MV-4-11 (cell line): ENCODE data around the gene C2CD4C.
"Not testable (repeated sequence)": the region's sequence is repeated elsewhere in the genome, so short reads cannot be mapped to it uniquely, and the experiment has no call there.

ENCODE experiments used
- DNase-seq: peaks from one replicate; lab custom pipeline; 2025; lab: John Stamatoyannopoulos, UW

Gene C2CD4C

DNA sequence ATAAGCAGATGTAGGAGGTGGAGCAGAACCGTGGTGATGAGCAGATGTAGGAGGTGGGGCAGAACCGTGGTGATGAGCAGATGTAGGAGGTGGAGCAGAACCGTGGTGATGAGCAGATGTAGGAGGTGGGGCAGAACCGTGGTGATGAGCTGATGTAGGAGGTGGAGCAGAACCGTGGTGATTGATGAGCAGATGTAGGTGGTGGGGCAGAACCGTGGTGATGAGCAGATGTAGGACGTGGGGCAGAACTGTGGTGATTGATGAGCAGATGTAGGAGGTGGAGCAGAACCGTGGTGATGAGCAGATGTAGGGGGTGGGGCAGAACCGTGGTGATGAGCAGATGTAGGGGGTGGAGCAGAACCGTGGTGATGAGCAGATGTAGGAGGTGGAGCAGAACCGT, 27.0 kb downstream of the C2CD4C start:
- DNase-seq: not testable (repeated sequence)

DNA sequence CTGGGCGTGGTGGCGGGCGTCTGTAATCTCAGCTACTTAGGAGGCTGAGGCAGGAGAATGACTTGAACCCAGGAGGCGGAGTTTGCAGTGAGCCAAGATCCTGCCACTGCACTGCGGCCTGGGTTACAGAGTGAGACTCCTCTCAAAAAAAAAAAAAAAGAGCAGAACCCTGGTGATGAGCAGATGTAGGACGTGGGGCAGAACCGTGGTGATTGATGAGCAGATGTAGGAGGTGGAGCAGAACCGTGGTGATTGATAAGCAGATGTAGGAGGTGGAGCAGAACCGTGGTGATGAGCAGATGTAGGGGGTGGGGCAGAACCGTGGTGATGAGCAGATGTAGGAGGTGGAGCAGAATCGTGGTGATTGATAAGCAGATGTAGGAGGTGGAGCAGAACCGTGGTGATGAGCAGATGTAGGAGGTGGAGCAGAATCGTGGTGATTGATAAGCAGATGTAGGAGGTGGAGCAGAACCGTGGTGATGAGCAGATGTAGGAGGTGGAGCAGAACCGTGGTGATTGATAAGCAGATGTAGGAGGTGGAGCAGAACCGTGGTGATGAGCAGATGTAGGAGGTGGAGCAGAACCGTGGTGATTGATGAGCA, 28.2 kb downstream of the C2CD4C start:
- not testable (repeated sequence) for DNase-seq

DNA sequence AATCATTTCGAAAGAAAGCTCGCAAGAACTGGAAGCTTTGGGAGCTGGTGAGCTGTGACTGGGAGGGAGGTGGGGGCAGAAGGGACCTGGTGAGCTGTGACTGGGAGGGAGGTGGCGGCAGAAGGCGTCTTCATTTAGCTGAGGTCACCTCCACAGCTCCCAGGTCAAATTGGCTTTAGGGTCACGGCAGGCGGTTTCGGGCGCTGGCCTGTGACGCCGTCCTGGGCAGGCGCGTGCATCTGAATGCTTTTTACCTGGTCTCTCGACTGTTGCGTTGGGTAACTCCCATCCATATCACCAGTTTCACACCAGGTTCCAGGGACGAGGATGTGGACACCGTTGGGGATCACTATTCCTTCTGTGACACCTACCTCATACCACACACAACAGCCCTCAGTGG, 29.2 kb downstream of the C2CD4C start:
- DNase-seq: no peak

DNA sequence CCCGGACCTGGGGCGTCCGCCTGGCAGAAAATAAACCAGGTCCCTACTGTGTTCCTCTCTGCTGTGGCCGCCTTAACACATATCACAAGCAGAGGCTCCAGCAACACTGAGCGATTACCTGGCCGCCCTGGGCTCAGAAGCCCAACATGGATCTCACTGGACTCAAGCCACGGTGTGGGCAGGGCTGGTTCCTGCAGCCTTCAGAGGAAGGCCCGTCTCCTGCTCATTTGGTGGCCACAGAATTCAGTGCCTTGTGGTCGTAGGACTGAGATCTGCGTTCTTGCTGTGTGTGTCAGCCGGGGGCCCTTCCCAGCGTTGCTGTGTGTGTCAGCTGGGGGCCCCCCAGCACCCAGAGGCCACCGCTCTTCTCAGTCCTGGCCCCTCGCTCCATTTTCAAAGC, 30.2 kb downstream of the C2CD4C start:
- DNase-seq: no peak

DNA sequence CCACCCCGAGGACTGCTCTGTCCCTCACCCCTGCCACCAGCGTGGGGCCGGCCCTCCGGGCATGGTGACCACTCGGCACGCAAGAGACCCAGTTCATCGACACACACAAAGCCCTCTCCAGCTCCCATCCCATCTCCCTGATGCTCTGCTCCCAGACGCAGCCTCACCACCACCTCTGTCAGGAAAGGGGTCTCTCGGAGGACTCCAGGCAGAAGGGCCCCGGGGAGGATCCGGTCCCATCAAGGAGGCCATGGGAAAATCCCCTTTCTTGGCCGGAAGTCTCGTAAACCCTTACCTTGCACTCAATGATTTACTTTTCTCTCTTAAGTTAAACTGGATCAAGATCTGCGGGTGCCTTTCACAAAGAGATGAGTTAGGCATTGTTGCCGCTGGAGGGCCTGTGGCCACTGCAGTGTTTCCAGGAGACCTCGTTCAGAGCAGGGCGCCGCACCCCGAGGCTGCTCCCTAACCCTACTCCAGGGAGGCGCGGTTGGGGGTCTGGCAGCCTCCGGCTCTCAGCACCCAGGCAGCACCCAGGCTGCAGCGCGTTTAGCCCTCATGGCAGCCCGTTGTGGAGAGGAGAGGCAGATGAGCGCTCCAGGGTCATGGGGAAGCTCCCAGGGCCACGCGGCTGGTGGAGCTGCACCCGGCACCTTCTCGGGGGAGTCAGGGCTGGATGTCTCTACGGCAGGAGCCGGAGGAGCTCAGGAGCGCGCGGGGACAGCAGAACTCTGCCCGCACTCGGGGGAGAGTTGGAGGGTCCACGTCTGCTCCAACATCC, 31.0 kb downstream of the C2CD4C start:
- no peak for DNase-seq

DNA sequence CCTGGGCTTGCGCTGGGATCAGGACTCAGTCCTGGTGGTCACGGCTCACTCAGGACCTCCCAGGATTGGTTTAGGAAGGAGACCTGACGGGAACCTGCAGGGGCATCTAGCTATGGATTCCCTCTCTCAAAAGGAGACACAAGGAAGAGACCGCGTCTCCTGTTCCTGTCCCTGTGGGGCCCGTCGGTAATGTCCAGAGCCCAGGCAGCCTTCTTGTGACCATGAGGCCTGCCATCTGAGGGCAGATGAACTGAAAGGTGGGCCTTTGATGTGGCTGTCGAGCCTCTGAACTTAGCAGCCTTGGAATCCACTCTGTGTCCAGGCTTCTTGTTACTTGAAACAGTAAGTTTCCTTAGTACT, 32.9 kb downstream of the C2CD4C start:
- no peak for DNase-seq

DNA sequence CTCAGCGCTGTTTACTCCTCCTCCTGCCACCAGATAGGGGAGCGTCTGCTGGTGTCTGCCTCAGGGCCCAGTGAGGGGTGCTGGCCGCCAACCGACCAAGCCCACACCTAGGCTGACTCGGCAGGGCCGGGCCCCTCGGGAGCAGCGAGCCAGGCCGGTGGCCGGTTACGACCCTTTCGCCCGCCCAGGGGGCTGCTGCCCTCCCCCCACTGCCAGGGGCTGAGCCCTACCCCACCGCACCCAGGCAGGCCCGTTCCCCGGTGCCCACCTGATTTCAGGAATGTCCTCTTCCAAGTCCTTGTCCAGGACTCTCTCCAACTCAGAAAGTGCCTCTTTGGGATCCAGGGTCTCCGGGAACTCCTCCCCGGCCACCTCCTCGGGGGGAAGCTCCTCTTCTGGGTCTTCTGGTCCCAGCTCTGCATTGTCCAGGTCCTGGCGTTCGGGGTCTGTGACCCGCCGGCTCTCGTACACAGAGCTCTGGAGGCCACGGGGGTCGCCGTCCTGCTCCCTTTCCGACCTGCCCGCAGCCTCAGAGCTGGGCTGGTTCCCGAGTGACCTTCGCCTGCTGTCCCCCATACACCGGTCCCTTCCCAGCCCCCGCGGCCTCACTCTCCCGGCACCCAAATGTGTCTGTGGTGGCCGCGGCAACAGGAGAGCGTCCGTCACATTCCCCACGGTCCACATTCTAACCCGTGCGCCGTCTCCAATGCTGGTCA, 33.4 kb downstream of the C2CD4C start:
- DNase-seq: no peak

DNA sequence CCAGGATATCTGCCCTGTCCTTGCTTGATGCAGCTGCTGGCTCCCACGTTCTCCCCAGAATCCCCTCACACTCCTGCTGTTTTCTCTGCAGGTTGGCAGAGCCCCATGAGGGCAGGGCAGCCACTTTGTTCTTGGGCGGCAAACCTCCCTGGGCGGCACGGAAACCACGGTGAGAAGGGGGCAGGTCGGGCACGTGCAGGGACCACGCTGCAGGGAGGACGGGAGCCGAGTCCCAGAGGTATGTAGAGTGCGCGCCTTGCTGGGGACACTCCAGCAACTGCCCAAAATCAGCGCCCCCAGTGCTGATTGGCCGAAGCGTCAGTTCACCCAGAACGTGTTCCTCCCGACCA, 34.1 kb downstream of the C2CD4C start:
- no peak for DNase-seq

DNA sequence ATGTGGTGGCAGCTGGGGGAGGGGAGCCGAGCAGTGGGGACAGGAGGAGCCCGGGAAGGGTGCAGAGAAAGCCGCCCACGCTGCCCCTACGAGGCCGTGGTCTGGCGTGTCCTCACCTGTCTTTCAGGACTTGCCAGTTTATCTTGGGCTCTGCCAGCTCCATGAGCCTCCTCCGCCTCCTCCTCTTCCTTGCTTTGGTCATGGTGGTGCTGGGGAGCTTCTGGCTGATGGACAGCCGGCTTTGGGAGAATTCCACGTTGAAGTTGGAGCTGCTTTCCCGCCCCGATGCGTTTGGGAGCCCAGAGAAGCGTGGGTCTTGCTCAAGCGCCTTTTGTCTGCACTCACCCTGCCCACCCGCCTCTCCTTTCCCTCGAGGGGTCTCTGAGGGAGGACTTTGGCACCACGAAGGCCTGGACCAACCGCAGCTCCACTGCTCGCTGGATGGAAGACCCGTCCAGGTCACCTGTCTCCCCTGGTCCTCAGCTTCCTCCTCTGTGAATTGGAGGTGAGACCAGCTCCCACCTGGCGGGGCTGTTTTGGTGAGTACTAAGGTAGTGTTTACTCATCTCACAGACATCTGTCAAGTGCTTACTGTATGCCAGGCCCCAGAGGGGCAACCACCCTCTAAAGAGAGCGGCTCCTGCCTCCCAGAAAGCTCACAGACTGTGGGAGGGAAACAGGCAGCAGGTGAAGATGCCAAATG, 34.6 kb downstream of the C2CD4C start:
- no peak for DNase-seq

DNA sequence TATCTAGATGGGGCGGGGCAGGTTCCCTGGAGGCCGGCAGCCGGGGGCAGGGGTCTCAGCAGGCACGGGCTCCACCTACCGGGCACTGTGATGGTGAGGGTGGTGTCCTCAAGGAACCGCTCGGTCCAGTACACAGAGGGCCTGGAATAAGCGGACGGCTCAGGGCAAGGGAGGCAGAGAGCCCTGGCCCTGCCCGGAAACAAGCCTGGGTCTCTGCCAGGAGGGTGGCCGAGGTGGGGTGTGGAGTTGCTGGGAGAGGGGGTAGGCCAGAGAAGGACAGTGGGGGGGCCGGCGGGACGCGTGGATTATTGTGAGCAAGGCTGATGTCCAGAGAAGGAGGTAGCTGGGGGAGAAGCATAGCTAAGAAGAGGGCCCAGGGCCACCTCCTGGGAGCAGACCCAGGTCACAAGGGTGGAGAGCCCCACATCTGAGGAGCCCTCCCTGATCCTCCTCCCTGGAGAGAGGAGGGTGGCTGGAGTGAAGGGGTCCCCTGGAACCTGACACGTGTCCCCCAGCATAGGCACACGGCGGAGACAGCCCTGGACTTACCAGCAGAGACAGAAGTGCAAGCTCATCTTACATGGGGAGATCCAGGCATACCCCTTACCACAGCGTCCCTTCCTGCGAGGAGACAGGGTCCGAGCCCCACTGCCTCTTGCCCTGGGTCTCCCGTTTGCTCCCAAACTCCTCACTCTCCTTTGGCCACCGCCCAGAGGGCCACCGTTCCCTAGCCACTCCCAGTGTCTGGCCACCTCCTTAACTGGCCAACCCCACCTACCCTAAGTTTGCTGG, 35.4 kb downstream of the C2CD4C start:
- no peak for DNase-seq

DNA sequence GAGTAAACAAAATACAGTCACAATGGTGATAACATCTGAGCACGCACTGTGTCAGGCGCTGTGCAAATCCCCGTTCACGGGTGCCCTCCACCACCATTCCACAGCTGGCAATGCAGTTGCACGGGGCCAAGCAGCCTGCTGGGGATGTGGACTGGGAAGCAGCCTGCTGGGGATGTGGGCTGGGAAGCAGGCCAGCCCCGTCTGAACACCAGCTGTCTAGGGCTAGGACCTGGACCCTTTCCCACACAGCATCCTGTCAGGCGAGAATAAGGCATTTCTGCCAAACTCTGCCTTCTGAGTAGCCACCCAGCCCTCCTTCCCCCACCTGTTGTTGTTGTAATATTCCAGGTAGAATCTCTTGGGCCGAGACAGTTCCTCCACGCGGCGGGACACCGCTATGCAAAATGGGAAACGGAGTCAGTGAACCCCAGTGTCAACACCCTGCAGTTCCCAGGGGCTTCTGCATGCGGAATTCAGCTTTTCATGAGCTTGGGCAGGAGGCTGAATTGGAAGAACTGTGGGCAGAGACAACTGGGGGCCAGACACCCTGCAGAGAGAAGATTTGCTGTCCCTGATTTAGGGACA, 36.5 kb downstream of the C2CD4C start:
- DNase-seq: no peak

DNA sequence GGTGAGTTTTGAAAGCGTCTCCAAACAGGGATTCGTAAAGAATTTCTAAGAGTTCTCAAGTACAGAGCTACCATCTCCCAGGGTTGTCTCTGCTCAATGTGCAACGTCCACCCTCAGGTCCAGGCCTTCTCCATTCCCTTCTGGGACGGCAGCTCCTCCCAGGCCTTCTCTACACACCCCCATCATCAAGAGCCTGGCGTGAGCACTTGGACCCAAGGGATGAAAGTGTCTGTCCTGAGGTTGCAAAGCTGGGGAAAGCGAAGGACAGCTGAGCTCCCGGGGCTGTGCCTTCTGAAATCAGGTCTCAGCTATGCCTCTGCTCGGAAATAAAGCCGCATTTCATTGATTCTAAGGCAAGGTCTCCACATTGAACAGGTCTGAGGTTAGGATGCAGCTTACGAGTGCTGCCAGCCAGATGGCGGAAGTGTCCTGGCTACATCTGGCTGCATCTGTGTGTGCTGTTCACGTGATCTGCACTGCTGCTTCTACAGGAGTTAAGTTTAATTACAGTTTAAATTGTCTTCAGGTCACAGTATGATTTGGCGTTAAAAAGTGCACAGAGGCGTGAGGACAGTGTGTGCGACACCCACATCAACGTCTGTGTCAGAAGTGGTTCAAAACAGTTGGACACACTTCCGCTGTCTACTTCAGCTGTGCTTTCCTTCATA, 37.3 kb downstream of the C2CD4C start:
- no peak for DNase-seq

DNA sequence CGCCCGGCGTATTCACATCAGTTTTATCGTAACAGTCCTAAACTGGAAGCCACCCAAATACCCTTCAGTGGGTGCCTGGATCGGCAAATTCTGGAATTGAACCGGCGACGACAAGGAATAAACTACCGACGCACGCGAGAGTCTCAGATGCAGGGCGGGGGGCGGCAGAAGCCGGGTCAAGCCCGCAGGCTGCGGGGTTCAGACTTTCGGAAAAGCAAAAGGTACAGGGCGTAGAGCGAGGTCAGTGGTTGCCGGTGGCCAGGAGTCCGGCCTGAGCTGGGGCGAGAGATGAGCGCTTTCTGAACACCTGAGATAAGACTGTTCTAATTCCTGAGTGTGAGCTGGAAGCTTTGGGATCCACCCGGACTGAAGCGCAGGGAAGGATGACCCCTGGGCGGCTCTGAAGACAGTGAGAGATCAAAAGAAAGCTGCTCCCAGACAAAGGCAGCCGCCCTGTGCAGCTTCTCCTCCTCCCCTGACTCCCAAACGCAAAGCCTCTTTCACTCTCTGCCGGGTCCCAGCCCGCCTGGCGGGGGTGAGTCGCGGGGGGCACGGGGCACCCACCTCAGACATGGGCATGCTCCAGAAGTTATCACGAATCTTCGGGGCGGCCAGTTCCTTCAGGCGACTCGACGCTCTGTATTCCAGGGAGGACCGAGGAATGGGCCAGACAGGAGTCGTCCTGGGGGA, 38.2 kb downstream of the C2CD4C start:
- DNase-seq: no peak

DNA sequence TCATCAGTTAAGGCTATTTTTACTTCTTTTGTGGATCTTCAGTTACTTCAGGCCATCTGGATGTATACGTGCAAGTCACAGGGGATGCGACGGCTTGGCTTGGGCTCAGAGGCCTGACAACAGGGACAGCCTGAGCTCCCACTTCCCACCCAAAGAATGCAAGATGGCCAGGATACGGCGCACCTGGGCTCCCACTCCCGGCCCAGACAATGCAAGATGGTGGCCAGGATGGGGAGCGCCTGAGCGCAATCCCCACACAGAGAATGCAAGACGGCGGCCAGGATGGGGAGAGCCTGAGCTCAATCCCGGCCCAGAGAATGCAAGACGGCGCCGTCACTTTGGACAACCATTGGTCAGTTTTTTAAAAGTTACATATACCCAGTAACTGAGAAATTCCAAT, 39.1 kb downstream of the C2CD4C start:
- no peak for DNase-seq

DNA sequence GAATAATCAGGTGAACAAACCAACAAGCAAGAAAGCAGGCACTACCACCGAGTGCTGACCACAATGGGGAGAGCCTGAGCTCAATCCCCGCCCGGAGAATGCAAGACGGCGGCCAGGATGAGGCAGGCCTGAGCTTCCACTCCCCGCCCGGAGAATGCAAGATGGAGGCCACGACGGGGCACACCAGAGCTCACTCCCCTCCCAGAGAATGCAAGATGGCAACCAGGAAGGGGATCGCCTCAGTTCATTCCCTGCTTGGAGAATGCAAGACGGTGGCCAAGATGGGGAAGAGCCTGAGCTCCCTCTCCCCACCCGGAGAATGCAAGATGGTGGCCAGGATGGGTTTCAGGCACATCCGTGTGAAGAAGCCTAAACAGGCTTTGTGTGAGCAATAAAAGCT, 39.7 kb downstream of the C2CD4C start:
- DNase-seq: no peak

DNA sequence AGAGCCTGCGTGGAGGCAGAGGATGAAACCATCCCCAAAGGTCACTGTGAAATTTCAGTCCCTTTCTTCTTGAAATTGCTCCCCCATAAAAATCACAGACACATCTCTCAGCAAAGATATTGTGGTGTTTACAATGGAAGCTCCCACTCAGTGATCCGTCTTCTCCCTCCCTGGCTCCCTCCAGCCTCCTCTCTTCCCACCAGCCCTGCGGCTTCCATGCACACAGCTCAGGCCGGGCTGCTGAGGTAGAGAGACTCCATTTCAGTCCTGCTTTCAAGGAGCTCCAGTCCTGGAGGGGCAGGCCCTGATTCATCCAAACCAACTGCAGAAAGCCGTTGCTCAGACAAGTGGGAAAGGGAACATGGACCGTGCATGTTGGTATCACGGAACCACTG, 40.3 kb downstream of the C2CD4C start:
- no peak for DNase-seq

DNA sequence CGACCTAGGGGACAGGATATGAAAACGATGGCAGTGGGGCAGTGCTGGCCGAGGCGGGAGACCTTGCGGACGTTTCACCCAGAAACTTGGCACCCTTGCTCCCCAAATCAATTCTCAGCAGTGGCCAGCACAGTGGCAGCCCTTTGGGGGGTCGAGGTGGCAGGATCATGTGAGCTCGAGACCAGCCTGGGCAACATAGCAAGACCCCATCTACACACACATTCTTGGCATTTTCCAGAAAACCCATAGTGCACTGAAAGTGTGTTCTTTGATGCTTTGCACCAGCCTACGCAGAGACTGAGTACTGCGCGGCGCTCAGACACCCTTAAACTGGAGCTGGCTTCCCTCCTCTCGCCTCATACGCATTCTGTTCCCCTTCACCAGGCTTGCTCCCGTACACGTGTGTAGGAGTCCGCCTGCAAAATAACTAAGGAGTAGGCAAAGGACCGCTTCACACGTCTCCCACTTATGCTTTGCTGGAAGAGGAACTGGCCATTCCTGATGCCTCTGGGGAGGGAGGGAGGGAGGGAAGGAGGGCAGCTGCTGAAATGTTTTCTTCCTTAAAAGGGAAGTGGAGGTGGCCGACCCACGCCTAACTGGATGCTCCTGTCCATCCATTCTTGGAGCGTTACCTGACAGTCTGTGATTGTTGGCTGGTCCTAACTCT, 40.9 kb downstream of the C2CD4C start:
- DNase-seq: peak; percentile 37

DNA sequence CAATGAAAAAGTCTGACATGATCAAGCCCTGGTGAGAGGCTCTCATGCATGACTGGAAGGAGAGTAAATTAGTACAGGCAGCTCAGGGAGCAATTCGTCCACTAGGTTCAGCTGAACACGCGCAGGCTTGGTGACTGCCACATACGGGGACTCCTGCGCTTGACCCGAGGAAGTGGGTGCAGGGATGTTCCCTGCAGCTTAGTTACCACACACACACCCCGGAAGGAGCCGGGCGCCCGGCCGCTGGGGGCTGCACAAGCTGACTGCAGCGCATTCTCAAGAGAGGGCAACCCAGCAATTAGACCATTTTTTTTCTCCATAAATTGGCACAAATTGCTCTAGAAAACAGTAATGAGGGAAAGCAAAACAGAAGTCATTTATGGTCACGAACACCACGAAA, 41.4 kb downstream of the C2CD4C start:
- peak; percentile 52 for DNase-seq

DNA sequence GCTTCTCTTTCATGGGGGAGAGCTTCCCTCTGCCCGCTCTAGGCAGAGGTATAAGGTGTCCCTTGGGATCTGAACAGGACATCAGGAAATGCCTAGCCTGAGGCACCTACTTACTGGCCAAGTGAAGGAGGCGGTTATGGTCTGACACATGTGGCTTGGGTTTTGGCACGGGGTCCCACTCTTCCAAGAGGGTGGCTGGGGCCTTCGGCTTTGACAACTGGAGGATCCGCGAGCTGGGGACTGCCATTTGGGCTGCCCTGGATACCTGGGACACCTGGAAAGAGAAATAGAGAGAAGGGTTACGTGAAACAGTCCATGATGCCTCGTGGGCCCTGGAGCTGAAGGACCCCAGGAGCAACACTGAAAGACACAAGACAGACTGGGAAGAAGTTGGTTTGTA, 42.0 kb downstream of the C2CD4C start:
- DNase-seq: no peak

DNA sequence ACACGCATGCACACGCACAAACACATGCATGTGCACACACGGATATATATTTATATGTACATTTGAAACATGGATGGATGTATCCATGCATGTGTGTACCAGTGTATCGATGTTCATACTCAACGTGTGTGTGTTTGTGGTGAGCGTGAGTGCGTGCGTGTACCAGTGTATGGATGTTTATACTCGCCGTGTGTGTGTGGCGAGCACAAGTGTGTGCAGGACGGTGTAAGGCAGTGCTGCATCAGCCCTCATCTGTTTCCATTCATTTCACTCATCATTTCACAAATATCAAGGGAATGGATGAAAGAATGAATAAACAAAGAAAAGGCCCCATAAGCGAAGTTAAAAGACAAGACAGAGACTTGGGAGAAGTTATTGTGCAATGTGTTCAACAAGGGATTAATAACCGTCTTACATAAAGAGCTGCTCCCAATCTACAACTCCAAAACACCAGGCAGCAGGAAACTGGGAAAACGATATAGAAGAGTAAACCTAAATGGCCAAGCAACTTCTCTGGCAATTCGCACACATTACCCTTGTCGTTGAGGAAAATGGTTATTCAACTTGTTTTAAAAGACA, 42.7 kb downstream of the C2CD4C start:
- no peak for DNase-seq
